GM12892 (cell line): Measurements from ENCODE around the gene FPR3.

Experiments used
- POLR2A ChIP-seq: IDR thresholded peaks from 2 replicates; pipeline ENCODE4 v1.6.1; 2011; ENCODE audit warnings: low read depth, low read length, control low read depth
- POLR2AphosphoS5 ChIP-seq: IDR thresholded peaks from 2 replicates; pipeline ENCODE4 v1.6.1; 2011; ENCODE audit warnings: low read depth, low read length, control low read depth
- TAF1 ChIP-seq: IDR thresholded peaks from 2 replicates; pipeline ENCODE4 v1.6.1; 2011; ENCODE audit warnings: low read depth, mild to moderate bottlenecking, control low read depth, low read length, borderline replicate concordance

DNA sequence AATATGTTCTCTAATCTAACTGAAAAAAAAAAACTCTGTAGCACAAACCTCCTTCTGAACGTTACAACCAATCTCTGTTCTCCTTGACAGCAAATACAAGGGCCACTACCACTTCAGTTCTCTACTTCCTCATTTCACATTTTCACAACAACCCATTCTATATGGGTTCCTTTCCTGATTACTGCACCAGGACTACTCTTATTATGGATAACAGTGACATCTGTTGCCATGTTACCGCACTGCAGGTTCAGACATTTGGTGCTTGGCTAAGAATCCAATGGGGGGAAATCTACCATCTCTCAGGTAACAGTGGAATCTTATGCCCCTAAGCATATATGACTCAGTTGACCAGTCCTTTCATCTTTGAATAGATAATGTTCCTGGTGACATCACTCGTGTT lies 11.6 kb upstream of the FPR3 start:
- TF ChIP-seq POLR2A (no peak), POLR2AphosphoS5 (no peak), TAF1 (no peak)
